Measurements from ENCODE around the gene GORAB. TPM values are rescaled to one million over a fixed set of nuclear protein-coding genes. Genes with fewer than 3 reads are reported as not detected.
A peak's percentile ranks its signal among the peaks of the same experiment; 100 is the strongest.

The GORAB gene
- total and polyA plus RNA-seq, 2 of the 13 experiments (the other 11 are each of a cell fraction or from before 2014, with no cell fraction given) = 6.6 to 9.2 TPM

DNA sequence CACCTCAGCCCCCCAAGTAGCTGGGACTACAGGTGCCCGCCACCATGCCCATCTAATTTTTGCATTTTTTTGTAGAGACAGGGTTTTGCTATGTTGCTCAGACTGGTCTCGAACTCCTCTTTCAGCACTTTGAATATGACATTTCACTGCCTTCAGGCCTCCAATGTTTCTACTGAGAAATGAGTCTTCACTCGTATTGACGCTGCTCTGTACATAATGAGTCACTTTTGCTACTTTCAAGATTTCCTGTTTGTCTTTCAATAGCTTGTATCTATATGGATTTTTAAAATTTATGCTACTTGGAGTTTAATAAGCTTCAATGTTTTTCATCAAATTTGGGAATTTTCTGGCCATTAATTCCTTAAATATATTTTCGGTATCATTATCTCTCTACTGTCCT is 64.7 kb downstream of the GORAB start (continued):
- TF ChIP-seq CREM (IDR thresholded peaks at IDR 0.05) (no peak), CREM (CRISPR knock-in tag; IDR thresholded peaks at IDR 0.05) (no peak), RAD51 (IDR thresholded peaks at IDR 0.05; ENCODE audit: borderline replicate concordance) (no peak), TCF12 (IDR thresholded peaks at IDR 0.05) (no peak), TCF12 (CRISPR knock-in tag; IDR thresholded peaks at IDR 0.05) (no peak), SOX6 (IDR thresholded peaks at IDR 0.05) (no peak), SOX6 (CRISPR knock-in tag; IDR thresholded peaks at IDR 0.05) (no peak), HOXA7 (CRISPR knock-in tag; IDR thresholded peaks at IDR 0.05) (no peak), TRIM24 (CRISPR knock-in tag; IDR thresholded peaks at IDR 0.05) (no peak), NR2F2 (IDR thresholded peaks at IDR 0.05; ENCODE audit: borderline replicate concordance, low read depth) (no peak)
- TF ChIP-seq, protein P1, sequence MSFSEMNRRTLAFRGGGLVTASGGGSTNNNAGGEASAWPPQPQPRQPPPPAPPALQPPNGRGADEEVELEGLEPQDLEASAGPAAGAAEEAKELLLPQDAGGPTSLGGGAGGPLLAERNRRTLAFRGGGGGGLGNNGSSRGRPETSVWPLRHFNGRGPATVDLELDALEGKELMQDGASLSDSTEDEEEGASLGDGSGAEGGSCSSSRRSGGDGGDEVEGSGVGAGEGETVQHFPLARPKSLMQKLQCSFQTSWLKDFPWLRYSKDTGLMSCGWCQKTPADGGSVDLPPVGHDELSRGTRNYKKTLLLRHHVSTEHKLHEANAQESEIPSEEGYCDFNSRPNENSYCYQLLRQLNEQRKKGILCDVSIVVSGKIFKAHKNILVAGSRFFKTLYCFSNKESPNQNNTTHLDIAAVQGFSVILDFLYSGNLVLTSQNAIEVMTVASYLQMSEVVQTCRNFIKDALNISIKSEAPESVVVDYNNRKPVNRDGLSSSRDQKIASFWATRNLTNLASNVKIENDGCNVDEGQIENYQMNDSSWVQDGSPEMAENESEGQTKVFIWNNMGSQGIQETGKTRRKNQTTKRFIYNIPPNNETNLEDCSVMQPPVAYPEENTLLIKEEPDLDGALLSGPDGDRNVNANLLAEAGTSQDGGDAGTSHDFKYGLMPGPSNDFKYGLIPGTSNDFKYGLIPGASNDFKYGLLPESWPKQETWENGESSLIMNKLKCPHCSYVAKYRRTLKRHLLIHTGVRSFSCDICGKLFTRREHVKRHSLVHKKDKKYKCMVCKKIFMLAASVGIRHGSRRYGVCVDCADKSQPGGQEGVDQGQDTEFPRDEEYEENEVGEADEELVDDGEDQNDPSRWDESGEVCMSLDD (CRISPR knock-in tag; IDR thresholded peaks at IDR 0.05; ENCODE audit: borderline replicate concordance) = no peak

DNA sequence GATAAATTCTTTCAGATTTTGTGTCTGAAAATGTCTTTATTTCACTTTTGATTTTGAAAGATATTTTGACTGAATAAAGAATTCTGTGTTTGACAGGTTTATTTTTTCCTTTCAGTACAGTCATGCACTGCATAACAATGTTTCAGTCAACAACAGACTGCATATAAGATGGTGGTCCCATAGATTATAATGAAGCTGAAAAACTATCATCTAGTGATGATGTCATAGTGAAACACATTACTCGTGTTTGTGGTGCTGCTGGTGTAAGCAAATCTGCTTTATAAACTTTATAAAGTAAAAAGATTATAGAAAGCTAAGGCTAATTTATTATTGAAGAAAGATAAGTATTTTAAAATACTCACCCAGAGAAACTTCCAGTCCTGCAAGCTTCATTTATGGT is 66.7 kb downstream of the GORAB start:
- peaks cover 16% of the 10 kb centered on the region for H3K9me3 ChIP-seq (ENCODE audit: low read length)
- no peaks in the 10 kb centered on the region for H4K20me1 ChIP-seq (ENCODE audit: insufficient read depth, low read length)
- no peak overlapping the region for H3K27ac ChIP-seq (ENCODE audit: extremely low read length, insufficient read depth, low read length)
- ATAC-seq (no peak), DNase-seq (ENCODE audit: low spot score) (no peak), FAIRE-seq (no peak)
- in situ Hi-C loops (cut with HindIII; ENCODE audit: extremely low pct_ligation_motif_present, low pct_unique_long_range_greater_than_20kb) (no loop called here), intact Hi-C loops (cut with micrococcal nuclease; ENCODE audit: unreplicated experiment) (no loop called here)
- no peak overlapping the region for H3K4me3 ChIP-seq (replicated peaks in 1 of 3; ENCODE audit: insufficient read depth in 1 of 3, low read depth in 2 of 3, low read length in 3 of 3)
- BruUV-seq (replicated peaks) = no TSS peak
- H2AFZ ChIP-seq (ENCODE audit: low read length) = no peak overlapping the region
- H3K27me3 ChIP-seq (ENCODE audit: control insufficient read depth in 1 of 2, insufficient read depth in 2 of 2, low read length in 2 of 2) = no peaks in the 10 kb centered on the region
- no peaks in the 10 kb centered on the region for H3K79me2 ChIP-seq (ENCODE audit: insufficient read depth, low read length)
- no peak overlapping the region for H3K9ac ChIP-seq (ENCODE audit: insufficient read depth, low read depth, low read length)
- no peak overlapping the region for H3K4me2 ChIP-seq (ENCODE audit: low read depth, low read length)
- no peaks in the 10 kb centered on the region for H3K36me3 ChIP-seq (replicated peaks in 1 of 2; ENCODE audit: control insufficient read depth in 1 of 2, insufficient read depth in 2 of 2, low read length in 2 of 2)
- 0% methylated on average over 1 of the region's 1 CpG for WGBS (ENCODE audit: low lambda C conversion rate)
- POLR2A ChIA-PET = no interaction called here
- no peaks in the 10 kb centered on the region for H3K4me1 ChIP-seq (ENCODE audit: insufficient read depth, low read length)
- TF ChIP-seq ATF7 (IDR thresholded peaks at IDR 0.05) (peak; percentile 77; the same call in 1 of the 2 replicates), ATF7 (CRISPR knock-in tag; IDR thresholded peaks at IDR 0.05) (no peak), CREB1 (IDR thresholded peaks at IDR 0.05) (peak; percentile 42; the same call in 1 of the 2 replicates), CREB1 (CRISPR knock-in tag; IDR thresholded peaks at IDR 0.05) (no peak), ZNF17 (CRISPR knock-in tag; IDR thresholded peaks at IDR 0.05) (no peak)
- CTCF ChIA-PET (ENCODE audit: low intra/inter-chr PET ratio, low total read pairs) = no interaction called here

Measured in HepG2 (cell line).